ENCODE measurements around the gene HLA-DOA.

- TF ChIP-seq, protein P1, sequence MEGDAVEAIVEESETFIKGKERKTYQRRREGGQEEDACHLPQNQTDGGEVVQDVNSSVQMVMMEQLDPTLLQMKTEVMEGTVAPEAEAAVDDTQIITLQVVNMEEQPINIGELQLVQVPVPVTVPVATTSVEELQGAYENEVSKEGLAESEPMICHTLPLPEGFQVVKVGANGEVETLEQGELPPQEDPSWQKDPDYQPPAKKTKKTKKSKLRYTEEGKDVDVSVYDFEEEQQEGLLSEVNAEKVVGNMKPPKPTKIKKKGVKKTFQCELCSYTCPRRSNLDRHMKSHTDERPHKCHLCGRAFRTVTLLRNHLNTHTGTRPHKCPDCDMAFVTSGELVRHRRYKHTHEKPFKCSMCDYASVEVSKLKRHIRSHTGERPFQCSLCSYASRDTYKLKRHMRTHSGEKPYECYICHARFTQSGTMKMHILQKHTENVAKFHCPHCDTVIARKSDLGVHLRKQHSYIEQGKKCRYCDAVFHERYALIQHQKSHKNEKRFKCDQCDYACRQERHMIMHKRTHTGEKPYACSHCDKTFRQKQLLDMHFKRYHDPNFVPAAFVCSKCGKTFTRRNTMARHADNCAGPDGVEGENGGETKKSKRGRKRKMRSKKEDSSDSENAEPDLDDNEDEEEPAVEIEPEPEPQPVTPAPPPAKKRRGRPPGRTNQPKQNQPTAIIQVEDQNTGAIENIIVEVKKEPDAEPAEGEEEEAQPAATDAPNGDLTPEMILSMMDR (IDR thresholded peaks at IDR 0.05): peak in 2 of 4 experiments; percentile 12 to 27
- no peak for TF ChIP-seq POLR2A (IDR thresholded peaks at IDR 0.05)
- TF ChIP-seq POLR2AphosphoS5 (IDR thresholded peaks at IDR 0.05): no peak
Measured at GRCh38 chr6:33000055-33000454, 9.3 kb downstream of the HLA-DOA start.
